OCI-M2 (cell line): ENCODE results near the gene MAP1LC3A.
"Not testable (repeated sequence)": the region's sequence is repeated elsewhere in the genome, so short reads cannot be mapped to it uniquely, and the experiment has no call there.

ENCODE experiments used
- DNase-seq: peaks from one replicate; lab custom pipeline; 2025; ENCODE audit not compliant: unreplicated experiment; lab: John Stamatoyannopoulos, UW

MAP1LC3A gene

GRCh38 chr20:34558320-34559218 is at the start of gene MAP1LC3A:
MAP1LC3A (plus strand) TSS chr20:34558718; CDS start chr20:34558869, 151 bp downstream.
- no peak for DNase-seq

- no peak for DNase-seq
These were observed 47.9 kb upstream of the MAP1LC3A start for GRCh38 chr20:34510575-34510974.

- DNase-seq, result no peak
These were observed 46.6 kb upstream of the MAP1LC3A start for GRCh38 chr20:34511891-34512265.

GRCh38 chr20:34512266-34512954 is 46.1 kb upstream of the MAP1LC3A start:
- no peak for DNase-seq

DNA sequence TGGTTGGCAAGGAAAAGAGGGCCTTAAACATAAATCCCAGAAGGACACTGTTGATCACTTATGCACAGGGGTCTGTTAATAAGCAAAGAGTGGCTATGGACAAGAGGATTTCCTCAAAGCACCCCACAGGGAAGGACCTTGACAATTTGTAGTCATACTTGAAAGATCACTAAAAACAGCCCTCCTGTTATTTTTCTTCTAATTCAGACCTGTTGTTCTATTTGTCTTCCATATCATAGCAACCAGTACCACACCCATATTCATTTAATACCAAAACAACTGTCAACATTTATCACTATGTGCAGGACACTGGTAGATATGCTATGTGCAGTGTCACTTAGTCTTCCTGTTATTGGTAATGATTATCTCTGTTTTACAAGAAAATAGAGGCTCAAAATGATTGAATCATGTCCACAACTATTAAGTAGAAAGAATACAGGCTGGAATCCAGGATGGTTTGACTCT is 45.5 kb upstream of the MAP1LC3A start:
- DNase-seq, result no peak

DNA sequence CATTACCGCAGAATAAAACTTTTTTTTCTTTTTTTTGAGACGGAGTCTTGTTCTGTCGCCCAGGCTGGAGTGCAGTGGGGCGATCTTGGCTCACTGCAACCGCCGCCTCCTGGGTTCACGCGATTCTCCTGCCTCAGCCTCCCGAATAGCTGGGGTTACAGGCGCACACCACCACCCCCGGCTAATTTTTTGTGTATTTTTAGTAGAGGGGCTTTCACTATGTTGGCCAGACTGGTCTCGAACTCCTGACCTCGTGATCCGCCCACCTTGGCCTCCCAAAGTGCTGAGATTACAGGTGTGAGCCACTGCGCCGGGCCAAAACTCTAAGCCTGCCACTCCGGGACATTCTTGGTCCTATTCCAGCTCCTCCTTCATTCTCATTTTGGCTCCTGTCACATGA is 44.5 kb upstream of the MAP1LC3A start:
- DNase-seq, result not testable (repeated sequence)

DNA sequence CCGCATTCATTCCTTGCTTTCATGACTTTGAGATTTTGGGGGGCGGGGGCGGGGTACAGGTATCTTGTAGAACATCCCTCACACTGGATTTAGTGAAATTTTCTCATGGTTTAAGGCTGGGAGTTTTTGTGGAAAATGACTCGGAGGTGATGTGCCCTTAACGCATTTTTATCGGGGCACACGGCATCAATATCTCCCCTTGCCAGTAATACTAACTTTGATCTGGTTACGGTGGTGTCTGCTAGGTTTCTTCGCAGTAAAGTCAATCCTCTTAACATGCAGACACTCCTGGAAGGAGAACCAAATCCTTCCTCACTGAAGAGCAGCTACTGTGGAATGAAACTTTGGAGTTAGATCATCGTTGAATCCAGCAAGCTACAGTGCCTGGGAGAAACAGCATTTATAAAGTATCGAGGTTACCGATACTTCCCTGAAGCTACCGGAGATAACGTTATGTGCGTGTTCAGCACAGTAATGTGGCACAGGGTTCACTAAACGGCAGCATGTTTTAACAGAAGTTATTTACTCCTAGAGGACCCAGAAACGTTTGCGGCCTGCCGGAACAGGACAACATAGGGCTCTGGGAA is 43.5 kb upstream of the MAP1LC3A start:
- DNase-seq, result no peak

- DNase-seq, result peak; percentile 37
These were observed 42.9 kb upstream of the MAP1LC3A start for GRCh38 chr20:34515484-34516246.

GRCh38 chr20:34516247-34517113 is 42.0 kb upstream of the MAP1LC3A start, which contains the start of gene DYNLRB1:
DYNLRB1 (plus strand) TSS chr20:34516422; CDS start chr20:34516459, 37 bp downstream.
- peak; percentile 82 for DNase-seq

DNA sequence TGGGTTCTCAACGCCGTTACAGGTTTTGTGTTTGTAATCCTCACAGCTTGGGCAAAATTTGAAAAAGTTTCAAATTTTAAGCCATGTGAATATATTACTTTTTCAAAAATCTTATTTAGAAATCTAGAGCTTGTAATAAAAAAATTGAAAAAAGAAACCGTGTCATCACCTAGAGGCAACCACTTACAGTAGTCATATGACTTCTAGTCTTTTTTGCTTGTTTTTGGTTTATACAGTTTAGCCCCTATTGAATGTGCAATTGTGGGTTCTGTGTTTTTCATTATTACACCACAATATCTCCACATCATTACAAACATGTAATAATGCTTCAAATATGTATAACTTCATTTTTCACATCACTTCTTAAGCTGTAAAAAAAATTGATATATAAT is 41.4 kb upstream of the MAP1LC3A start:
- DNase-seq, result no peak

DNA sequence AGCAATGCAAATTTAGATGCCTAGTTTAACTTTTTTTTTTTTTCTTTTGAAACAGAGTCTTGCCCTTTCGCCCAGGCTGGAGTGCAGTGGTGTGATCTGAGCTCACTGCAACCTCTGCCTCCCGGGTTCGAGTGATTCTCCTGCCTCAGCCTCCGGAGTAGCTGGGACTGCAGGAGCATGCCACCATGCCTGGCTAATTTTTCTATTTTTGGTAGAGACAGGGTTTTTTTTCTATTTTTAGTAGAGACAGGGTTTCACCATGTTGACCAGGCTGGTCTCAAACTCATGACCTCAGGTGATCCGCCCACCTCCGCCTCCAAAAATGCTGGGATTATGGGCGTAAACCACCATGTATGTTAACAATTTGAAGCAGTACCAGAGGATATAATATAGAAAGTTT is 39.7 kb upstream of the MAP1LC3A start:
- DNase-seq, result not testable (repeated sequence)

DNA sequence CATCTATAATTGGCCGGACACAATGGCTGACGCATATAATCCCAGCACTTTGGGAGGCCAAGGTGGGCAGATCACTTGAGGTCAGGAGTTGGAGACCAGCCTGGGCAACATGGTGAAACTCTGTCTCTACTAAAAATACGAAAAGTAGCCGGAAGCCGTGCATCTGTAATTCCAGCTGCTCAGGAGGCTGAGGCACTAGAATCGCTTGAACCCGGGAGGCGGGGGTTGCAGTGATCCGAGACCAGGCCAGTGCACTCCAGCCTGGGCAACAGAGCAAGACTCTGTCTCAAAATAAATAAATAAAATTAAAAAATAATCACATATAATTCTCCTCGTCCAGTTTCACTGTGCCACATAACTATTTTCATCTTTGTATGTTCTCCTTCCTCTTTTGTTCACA is 38.7 kb upstream of the MAP1LC3A start:
- DNase-seq, result not testable (repeated sequence)

DNA sequence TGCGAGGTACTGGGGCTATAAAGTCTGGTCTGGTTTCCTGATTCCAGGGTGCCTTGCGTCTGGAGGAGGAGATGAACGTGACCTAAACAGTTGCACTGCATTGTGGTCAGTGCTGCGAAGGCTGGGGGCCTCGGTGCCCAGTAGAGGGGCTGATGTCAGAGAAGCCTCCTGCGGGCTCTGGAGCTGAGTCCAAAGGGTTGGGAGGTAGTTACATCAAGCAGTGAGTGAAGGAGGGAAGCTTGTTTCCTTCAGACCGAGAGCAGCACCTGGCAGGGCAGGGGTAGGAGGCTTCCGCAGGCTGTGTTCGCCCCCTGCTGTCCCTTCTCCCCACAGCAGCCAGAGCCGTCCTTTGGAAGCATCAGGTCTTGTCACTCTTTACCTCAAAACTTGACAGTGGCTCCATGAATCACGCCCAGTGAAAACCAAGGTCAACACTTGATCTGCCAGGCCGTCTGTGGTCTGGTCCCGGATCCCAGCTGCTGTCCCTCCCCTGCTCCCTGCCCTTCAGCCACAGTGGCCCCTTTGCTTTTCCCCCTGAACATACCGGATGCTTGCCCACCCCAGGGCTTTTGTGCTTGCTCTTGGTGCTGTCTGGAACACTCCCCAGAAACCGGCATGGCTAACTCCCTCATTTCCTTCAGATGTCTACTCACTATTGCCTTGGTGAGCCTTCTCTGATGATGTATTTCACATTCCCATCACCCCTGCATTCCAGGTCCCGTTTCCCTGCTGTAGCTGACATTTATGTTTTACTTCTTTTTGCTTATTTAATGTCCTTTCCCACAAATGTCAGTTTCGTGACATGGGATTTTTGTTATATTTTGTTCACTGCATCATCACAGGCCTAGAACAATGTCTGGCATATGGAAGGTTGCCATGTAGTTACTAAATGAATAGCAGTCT is 35.3 kb upstream of the MAP1LC3A start:
- DNase-seq, result no peak

GRCh38 chr20:34524426-34524825 is 34.1 kb upstream of the MAP1LC3A start:
- DNase-seq, result no peak

GRCh38 chr20:34525342-34525708 is 33.2 kb upstream of the MAP1LC3A start:
- no peak for DNase-seq

DNA sequence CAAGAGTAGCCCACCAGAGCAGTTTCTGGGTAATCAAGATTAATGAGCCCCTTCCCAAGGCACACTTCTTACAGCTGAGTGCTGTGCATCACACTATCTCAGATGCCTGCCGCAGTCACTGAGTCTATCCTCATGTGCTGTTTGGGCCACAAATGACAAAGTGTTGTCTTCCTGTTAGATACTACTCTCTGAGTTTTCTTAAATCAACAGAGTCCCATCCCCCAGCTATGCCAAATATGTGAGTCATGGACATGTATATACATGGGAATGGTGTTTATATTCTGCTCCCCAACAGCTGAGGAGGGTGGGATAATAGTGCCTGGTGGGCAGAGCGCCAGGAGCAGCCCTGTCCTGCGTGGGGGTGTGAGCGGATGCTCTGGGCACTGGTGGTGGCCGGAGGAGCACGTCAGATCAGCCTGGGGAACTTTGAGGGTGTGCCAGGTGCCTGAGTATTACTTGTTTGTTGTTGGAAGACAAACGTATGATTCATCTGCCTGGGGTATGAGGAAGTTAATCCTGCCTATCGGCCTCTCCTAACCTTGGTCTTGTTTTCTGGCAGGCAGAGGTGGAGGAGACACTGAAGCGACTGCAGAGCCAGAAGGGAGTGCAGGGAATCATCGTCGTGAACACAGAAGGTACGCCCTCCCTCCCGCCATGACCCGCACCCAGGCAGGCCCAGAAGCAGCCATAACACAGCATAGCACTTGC is 32.7 kb upstream of the MAP1LC3A start:
- DNase-seq, result no peak

DNA sequence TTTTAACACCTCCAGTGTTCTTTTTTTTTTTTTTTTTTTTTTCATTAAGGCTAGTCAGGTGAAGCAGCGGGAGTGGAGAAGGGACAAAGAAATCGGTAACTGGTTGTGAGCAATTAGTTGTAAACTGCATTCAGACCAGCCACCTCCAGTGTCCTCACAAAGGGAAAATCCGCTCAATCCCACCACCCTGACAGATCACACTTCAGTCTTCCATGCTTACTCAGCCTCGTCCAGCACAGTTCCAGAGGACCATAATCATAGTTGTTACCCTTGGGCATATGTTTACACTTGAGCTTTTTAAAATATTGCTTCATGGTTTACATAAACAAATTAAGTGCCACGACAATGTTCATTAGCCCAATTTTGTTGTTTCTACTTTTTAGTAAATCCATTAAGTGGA is 32.1 kb upstream of the MAP1LC3A start:
- no peak for DNase-seq

GRCh38 chr20:34527016-34527415 is 31.5 kb upstream of the MAP1LC3A start:
- no peak for DNase-seq
